Astrocyte of the spinal cord (primary cell): Measurements from ENCODE around the gene CCNA2.

Source experiments
- DNase-seq: peaks from one replicate; pipeline ENCODE4 v3.0.0; 2011; ENCODE audit warnings: low read depth, low spot score
- H3K4me3 ChIP-seq: 2 replicates; pipeline ENCODE4 v1.5.1; 2011; ENCODE audit warnings: low read depth, mild to moderate bottlenecking, low read length, moderate library complexity
- CTCF ChIP-seq: IDR thresholded peaks from 2 replicates; pipeline ENCODE4 v1.5.1; 2012; ENCODE audit warnings: low read depth, mild to moderate bottlenecking, low read length, inconsistent platforms
- in situ Hi-C: cut with HindIII; loops from 2 replicates; pipeline ENCODE4 v1.10.0; 2017; ENCODE audit warnings: low sequenced_read_pairs

The CCNA2 gene

GRCh38 chr4:121799867-121800501, 23.7 kb downstream of the CCNA2 start:
- no peak for TF ChIP-seq CTCF
- no peak for DNase-seq
- in situ Hi-C loops, result no loop called here
- no peak overlapping the region for H3K4me3 ChIP-seq

GRCh38 chr4:121799208-121799823, 24.4 kb downstream of the CCNA2 start:
- in situ Hi-C loops, result no loop called here
- no peak for TF ChIP-seq CTCF
- no peak overlapping the region for H3K4me3 ChIP-seq
- DNase-seq, result no peak

GRCh38 chr4:121796283-121796682, 27.4 kb downstream of the CCNA2 start:
- no peak overlapping the region for H3K4me3 ChIP-seq
- in situ Hi-C loops, result no loop called here
- DNase-seq, result no peak
- no peak for TF ChIP-seq CTCF

GRCh38 chr4:121794505-121795188, 29.0 kb downstream of the CCNA2 start:
- DNase-seq, result no peak
- TF ChIP-seq CTCF, result no peak
- in situ Hi-C loops, result no loop called here
- H3K4me3 ChIP-seq, result no peak overlapping the region

- DNase-seq, result no peak
- TF ChIP-seq CTCF, result no peak
- no peak overlapping the region for H3K4me3 ChIP-seq
- in situ Hi-C loops, result no loop called here
These were observed 30.7 kb downstream of the CCNA2 start for GRCh38 chr4:121792966-121793365.

GRCh38 chr4:121791481-121791880, 32.2 kb downstream of the CCNA2 start:
- peak; percentile 89 for DNase-seq
- no peak overlapping the region for H3K4me3 ChIP-seq
- in situ Hi-C loops, result no loop called here
- no peak for TF ChIP-seq CTCF
